Esophagus (tissue), 2 donors: Measurements from ENCODE around the gene TSTD2. TPM values are rescaled to one million over a fixed set of nuclear protein-coding genes. Genes with fewer than 3 reads are reported as not detected.
A peak's percentile ranks its signal among the peaks of the same experiment; 100 is the strongest.

ENCODE experiments used
- H3K27ac ChIP-seq, 2 donors: one replicate each; pipeline ENCODE4 v1.5.1; 2013; ENCODE audit warnings: low read depth in 2 of 2, mild to moderate bottlenecking in 2 of 2, inconsistent platforms in 1 of 2, low read length in 1 of 2, moderate library complexity in 1 of 2
- H3K27me3 ChIP-seq, 2 donors: one replicate each; pipeline ENCODE4 v1.6.1; 2013; ENCODE audit warnings: low read length in 2 of 2, control low read depth in 1 of 2, mild to moderate bottlenecking in 1 of 2; ENCODE audit not compliant: insufficient read depth in 2 of 2, control insufficient read depth in 1 of 2
- H3K36me3 ChIP-seq, 2 donors: one replicate each; pipeline ENCODE4 v1.6.1; 2013; ENCODE audit warnings: low read length in 1 of 2; ENCODE audit not compliant: control insufficient read depth in 2 of 2, insufficient read depth in 2 of 2
- H3K4me1 ChIP-seq, 2 donors: one replicate each; pipeline ENCODE4 v1.6.1; 2013; ENCODE audit warnings: low read length in 1 of 2; ENCODE audit not compliant: control insufficient read depth in 2 of 2, insufficient read depth in 2 of 2
- H3K4me3 ChIP-seq, 2 donors: one replicate each; pipeline ENCODE4 v1.5.1; 2013; ENCODE audit warnings: low read length in 2 of 2, mild to moderate bottlenecking in 2 of 2, low read depth in 1 of 2, moderate library complexity in 1 of 2
- H3K9me3 ChIP-seq, 2 donors: one replicate each; pipeline ENCODE4 v1.6.1; 2013; ENCODE audit warnings: mild to moderate bottlenecking in 2 of 2, low read depth in 1 of 2, low read length in 1 of 2, moderate library complexity in 1 of 2; ENCODE audit not compliant: control insufficient read depth in 2 of 2, insufficient read depth in 1 of 2
- WGBS, 2 donors: extraction: QIAGEN DNeasy Blood & Tissue Kit; methylation state at CpG; one replicate each; pipeline ENCODE4 v1.1.7; 2013; 5-methylcytosine and 5-hydroxymethylcytosine counted together
- polyA plus RNA-seq, 2 donors: library from polyadenylated mRNA; stranded (reverse); fragments of 200-250 nt; gene quantifications; one replicate each; pipeline ENCODE4 v1.2.3, GENCODE V29; 2013
- donor health status: healthy with polysubstance abuse.
- donor health status: Bipolar disorder and iron deficiency.

Gene TSTD2
- 1 to 10 TPM; 7.1 to 7.9 TPM for polyA plus RNA-seq

GRCh38 chr9:97632985-97633858 lies at the start of gene TSTD2, which contains the start of gene NCBP1:
TSS of gene TSTD2 (minus strand) at chr9:97633368. CDS start at chr9:97627562, 5,806 bp downstream.
TSS of gene NCBP1 (plus strand) at chr9:97633821. CDS start at chr9:97633882, 61 bp downstream.
- H3K36me3 ChIP-seq, result no peaks in the 10 kb centered on the region
- 0% methylated on average over 78 to 83 of the region's 83 CpGs for WGBS, 2 donors
- H3K4me3 ChIP-seq, result peak within 1 kb of the TSS; percentile 90 to 92
- no peaks in the 10 kb centered on the region for H3K27me3 ChIP-seq
- no peaks in the 10 kb centered on the region for H3K9me3 ChIP-seq
- H3K27ac ChIP-seq, result peak within 1 kb of the TSS; percentile 98 to 100
- H3K4me1 ChIP-seq, result no peaks in the 10 kb centered on the region

- Histone ChIP-seq H3K36me3 (peaks cover 2 to 5% of the 10 kb centered on the region in 2 donors), H3K27me3 (no peaks in the 10 kb centered on the region), H3K4me3 (no peak overlapping the region), H3K27ac (no peak overlapping the region), H3K9me3 (no peaks in the 10 kb centered on the region), H3K4me1 (no peaks in the 10 kb centered on the region)
- WGBS, 2 donors, result 91 to 97% methylated on average over 1 of the region's 1 CpG
These were observed 49.1 kb upstream of the TSTD2 start for GRCh38 chr9:97682242-97682641.

- H3K36me3 ChIP-seq, result peaks cover 6 to 8% of the 10 kb centered on the region in 2 donors
- WGBS, 2 donors, result 79 to 82% methylated on average over 3 of the region's 3 CpGs
These were observed 42.5 kb upstream of the TSTD2 start for GRCh38 chr9:97675655-97676054.

GRCh38 chr9:97673922-97674321 lies 40.8 kb upstream of the TSTD2 start:
- Histone ChIP-seq H3K4me3 (no peak overlapping the region), H3K4me1 (no peaks in the 10 kb centered on the region), H3K27ac (no peak overlapping the region), H3K36me3 (peaks cover 4 to 8% of the 10 kb centered on the region in 2 donors), H3K9me3 (no peaks in the 10 kb centered on the region), H3K27me3 (no peaks in the 10 kb centered on the region)
- WGBS, 2 donors, result 78 to 89% methylated on average over 3 of the region's 3 CpGs

More at GRCh38 chr9:97675655-97676054, 42.5 kb upstream of the TSTD2 start:
- no peak overlapping the region for H3K4me3 ChIP-seq
- no peaks in the 10 kb centered on the region for H3K9me3 ChIP-seq
- no peaks in the 10 kb centered on the region for H3K4me1 ChIP-seq
- H3K27ac ChIP-seq, result no peak overlapping the region
- no peaks in the 10 kb centered on the region for H3K27me3 ChIP-seq

GRCh38 chr9:97672403-97672802 lies 39.2 kb upstream of the TSTD2 start:
- 83 to 92% methylated on average over 3 of the region's 3 CpGs for WGBS, 2 donors
- no peaks in the 10 kb centered on the region for H3K4me1 ChIP-seq
- H3K9me3 ChIP-seq, result no peaks in the 10 kb centered on the region
- peaks cover 10 to 14% of the 10 kb centered on the region in 2 donors for H3K36me3 ChIP-seq
- no peaks in the 10 kb centered on the region for H3K27me3 ChIP-seq
- H3K27ac ChIP-seq, result no peak overlapping the region
- H3K4me3 ChIP-seq, result no peak overlapping the region

GRCh38 chr9:97670586-97670985 lies 37.4 kb upstream of the TSTD2 start:
- Histone ChIP-seq H3K27ac (no peak overlapping the region), H3K4me3 (no peak overlapping the region), H3K4me1 (no peaks in the 10 kb centered on the region), H3K9me3 (no peaks in the 10 kb centered on the region), H3K27me3 (no peaks in the 10 kb centered on the region), H3K36me3 (peaks cover 13 to 15% of the 10 kb centered on the region in 2 donors)
- WGBS, 2 donors, result 74 to 76% methylated on average over 3 of the region's 3 CpGs

- Histone ChIP-seq H3K4me3 (no peak overlapping the region), H3K36me3 (peaks cover 14 to 17% of the 10 kb centered on the region in 2 donors), H3K4me1 (no peaks in the 10 kb centered on the region), H3K27me3 (no peaks in the 10 kb centered on the region), H3K27ac (no peak overlapping the region), H3K9me3 (no peaks in the 10 kb centered on the region)
- 94 to 97% methylated on average over 3 of the region's 3 CpGs for WGBS, 2 donors
These were observed 35.3 kb upstream of the TSTD2 start for GRCh38 chr9:97668485-97668884.

GRCh38 chr9:97666907-97667686 lies 33.9 kb upstream of the TSTD2 start:
- no peak overlapping the region for H3K27ac ChIP-seq
- no peaks in the 10 kb centered on the region for H3K27me3 ChIP-seq
- peaks cover 14 to 17% of the 10 kb centered on the region in 2 donors for H3K36me3 ChIP-seq
- WGBS, 2 donors, result 79 to 81% methylated on average over 5 of the region's 5 CpGs
- H3K4me1 ChIP-seq, result no peaks in the 10 kb centered on the region
- no peak overlapping the region for H3K4me3 ChIP-seq
- H3K9me3 ChIP-seq, result no peaks in the 10 kb centered on the region

GRCh38 chr9:97665742-97666141 lies 32.6 kb upstream of the TSTD2 start:
- Histone ChIP-seq H3K9me3 (no peaks in the 10 kb centered on the region), H3K27me3 (no peaks in the 10 kb centered on the region), H3K4me3 (no peak overlapping the region), H3K27ac (no peak overlapping the region), H3K4me1 (no peaks in the 10 kb centered on the region), H3K36me3 (peaks cover 12 to 17% of the 10 kb centered on the region in 2 donors)
- WGBS, 2 donors, result 88 to 89% methylated on average over 3 of the region's 3 CpGs
